HG03196 (cell line): ENCODE measurements around the gene PRRC2C.
"Not testable (repeated sequence)": the region's sequence is repeated elsewhere in the genome, so short reads cannot be mapped to it uniquely, and the experiment has no call there.

Experiments used
- ATAC-seq: cut with Tn5 transposase; IDR thresholded peaks from one replicate; pipeline ENCODE4 v1.9.1; 2021; ENCODE audit not compliant: unreplicated experiment

Gene PRRC2C

DNA sequence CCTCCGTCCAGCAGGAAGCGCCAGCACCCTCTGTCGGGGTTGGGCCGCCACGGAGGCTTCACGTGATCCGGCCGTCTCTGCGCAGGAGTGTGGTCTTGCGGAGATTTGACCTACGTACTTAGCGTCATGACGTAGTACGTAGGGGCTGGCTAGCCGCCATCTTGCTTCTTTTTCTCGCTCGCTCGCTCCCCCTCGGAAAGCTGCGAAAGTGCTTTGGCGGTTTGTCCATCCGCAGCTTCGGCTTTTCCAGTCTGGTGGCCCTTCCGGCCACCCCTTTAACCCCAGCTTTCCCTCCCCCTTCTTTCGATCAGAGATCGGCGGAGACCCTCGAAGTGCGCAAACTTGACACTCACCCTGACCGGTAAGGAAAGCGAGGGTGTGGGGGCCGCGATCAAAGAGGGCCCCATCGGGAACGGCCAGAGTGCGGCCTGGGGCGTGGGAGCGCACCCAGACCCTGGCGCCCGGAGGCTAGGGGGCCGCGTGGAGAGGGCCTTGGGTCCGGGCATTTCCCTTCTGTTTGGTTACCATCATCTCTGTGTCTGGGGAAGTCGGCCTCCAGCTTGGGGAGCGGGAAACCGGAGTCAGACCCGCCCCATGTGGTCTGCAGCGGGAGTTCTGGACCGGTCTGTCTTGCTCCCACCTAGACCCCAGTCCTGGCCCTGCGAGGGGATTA, at the start of gene PRRC2C:
Gene PRRC2C (plus strand): TSS at position 156 of the 673 bp plus-strand sequence. CDS start 26,559 bp downstream, outside the sequence.
- peak; percentile 98 for ATAC-seq

DNA sequence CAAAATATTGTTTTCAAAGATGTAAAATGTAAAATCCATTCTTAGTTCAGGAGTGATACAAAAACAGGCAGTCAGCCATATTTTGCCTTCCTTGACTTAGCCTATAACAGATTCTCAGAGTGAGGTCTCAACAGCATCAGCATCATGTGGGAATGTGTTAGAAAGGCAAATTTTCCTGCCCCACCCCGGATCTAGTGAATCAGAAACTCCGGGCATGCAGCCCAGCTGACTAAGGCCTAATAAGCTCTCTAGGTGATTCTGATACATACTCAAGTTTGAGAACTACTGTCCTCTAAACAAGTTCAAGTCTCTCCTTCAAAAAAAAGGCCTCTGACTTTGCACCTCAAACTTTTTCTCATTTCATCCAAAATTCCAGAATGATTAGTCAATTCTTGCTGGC, 46.9 kb upstream of the PRRC2C start:
- no peak for ATAC-seq

DNA sequence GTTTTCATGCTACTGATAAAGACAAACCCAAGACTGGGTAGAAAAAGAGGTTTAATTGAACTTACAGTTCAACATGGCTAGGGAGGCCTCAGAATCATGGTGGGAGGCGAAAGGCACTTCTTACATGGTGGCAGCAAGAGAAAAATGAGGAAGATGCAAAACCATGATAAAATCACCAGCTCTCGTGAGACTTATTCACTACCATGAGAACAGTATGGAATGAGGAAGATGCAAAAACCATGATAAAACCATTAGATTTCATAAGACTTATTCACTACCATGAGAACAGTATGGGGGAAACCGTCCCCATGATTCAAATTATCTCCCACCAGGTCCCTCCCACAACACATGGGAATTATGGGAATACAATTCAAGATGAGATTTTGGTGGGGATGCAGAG, 45.1 kb upstream of the PRRC2C start:
- not testable (repeated sequence) for ATAC-seq

DNA sequence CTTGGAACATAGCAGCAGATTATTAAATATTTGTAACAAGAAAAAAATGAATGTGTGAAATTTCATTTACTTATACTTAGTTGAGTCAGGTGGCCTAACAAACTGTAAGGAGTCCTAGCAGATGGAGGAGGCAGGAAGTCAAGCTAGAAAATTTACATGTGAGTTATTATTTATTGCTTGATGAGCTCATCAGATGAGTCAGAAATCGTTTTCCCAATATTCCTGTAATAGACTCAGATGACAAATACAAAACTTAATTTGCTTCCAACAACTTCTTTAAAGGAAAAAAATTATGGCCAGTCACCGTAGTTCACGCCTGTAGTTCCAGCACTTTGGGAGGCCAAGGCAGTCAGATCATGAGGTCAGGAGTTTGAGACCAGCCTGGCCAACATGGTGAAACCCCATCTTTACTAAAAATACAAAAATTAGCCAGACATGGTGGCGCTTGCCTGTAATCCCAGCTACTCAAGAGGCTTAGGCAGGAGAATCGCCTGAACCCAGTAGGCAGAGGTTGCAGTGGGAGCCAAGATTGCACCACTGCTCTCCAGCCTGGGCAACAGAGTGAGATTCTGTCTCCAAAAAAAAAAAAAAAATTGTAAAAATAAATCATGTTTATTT, 43.9 kb upstream of the PRRC2C start:
- ATAC-seq, result not testable (repeated sequence)

DNA sequence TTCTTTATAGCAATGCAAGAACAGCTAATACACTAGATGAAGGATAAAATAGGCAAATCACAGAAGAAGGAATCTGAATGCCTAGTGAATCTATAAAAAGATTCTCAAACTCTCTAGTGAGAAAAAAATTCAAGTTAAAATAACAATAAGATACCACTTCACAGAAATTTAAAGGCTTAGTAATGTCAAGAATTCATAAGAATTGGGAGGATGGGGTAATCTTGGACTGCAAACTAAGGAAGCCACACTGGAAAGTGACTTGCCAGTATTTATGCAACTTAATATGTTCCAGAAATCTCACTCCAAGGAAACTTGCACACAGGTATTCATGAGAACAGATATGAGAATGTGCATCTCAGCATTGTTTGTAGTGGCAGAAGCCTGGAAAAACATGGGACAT, 38.9 kb upstream of the PRRC2C start:
- ATAC-seq, result no peak

DNA sequence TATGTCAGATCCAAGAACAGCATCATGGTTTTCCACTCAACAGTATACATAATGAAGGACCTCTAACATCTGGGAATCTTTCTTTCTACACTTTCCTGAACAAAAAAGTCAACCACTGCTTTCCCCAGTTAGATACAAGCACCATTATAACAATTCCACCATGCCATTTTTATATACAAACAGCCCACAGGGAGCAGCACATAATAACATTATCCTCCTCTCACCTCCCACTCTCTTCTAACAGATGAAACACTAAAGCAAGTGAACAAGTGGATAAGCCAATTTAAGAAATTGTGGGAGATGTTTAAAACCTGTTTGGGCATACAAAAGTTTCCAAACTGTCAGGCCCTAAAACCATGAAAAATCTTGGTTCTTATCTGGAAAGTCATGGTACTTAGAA, 29.4 kb upstream of the PRRC2C start:
- ATAC-seq, result no peak

DNA sequence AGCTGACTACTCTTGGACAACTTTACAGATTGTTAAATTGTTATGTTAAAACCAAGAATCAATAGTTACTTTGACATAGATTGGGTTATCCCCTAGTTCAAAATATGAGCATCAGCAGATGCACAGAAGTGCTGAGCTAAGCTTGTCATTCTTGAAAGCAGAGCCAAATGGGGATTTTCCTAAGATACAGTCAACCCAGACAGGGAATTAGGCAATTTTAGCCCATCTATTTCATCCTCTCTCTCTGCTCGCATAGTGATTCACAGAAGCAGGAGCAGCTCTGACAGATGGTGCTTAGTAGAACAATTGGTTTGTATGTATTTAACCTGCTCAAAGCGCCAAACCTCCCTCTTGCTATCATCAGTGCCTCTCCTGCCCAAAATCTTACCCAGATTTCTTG, 27.9 kb upstream of the PRRC2C start:
- ATAC-seq, result no peak

DNA sequence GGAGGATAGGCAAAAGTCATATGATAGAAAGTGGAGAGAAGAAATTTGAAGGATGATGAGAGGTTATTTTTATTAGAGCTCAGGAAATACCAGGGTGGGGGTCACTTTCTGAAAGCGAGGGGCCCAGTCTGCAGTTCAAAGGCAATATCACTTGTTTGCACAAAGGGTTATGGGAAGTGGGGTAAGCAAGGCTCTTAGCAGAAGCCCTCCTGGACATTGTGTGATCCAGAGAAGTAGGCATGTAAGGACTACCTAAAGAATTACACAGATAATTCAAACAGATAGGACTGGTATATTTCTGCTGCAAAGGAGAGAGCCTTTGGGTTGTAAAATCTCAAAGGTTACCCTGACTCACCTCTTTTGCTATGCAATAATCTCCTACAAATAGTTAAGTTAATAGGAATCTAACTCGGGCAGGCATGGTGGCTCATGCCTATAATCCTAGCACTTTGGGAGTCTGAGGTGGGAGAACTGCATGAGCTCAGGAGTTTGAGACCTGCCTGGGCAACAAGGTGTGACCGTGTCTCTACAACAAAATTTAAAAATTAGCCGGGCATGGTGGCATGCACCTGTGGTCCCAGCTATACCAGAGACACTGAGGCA, 25.2 kb upstream of the PRRC2C start:
- ATAC-seq, result no peak

DNA sequence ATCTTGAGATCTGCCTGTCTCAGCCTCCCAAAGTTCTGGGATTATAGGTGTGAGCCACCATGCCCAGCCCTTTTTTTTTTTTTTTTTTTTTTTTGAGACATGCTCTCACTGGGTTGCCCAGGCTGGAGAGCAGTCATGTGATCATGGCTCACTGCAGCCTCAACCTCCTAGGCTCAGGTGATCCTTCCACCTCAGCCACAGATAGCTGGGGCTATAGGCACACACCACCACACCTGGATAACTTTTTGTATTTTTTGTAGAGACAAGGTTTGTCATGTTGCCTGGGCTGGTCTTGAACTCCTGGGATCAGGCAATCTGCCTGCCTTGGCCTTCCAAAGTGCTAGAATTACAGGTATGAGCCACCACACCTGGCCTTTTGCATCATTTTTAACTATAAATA, 17.7 kb upstream of the PRRC2C start:
- no peak for ATAC-seq

DNA sequence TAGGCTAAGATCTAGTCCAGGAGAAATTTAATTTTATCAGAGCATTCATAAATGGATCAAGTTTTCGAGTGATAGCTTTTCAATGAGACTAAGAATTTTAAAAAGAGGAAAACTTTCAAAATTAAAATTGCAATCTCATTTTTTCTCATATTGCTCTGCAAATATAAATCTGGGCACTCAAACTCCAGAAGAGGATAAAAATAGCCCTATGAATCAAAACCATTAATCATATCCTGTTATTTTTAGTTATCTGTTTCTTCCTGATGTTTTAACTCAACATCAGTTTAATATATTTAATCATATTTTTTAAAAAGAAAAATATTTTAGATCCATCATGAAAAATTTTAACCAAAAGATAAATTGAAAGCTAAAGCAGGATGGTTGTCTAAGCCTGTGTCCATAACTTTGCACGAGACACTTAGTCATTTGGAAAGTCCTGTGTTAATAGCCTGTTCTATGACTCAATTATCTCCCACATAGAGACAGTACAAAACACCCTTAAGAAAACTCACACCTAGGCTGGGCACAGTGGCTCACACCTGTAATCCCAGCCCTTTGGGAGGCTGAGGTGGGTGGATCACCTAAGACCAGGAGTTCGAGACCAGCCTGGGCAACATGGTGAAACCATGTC, 17.1 kb upstream of the PRRC2C start:
- ATAC-seq, result peak; percentile 75

DNA sequence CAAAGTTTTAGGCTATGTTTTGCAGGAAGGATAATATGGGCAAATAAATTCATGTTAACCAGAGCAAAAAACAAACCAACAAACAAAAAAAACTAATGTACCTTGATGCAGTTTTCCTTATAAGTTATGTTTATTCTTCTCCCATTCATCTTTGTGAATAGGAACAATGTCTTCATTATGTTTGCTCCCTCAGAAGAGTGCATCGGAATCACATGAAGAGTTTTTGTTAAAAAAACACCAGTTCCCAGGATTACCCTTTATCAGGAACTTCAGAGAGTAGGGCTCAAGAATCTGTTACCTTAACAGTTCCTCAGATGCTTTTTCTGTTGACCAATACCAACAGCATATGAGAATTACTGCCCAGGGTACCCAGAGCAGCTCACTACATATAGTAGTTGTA, 14.6 kb upstream of the PRRC2C start:
- no peak for ATAC-seq

DNA sequence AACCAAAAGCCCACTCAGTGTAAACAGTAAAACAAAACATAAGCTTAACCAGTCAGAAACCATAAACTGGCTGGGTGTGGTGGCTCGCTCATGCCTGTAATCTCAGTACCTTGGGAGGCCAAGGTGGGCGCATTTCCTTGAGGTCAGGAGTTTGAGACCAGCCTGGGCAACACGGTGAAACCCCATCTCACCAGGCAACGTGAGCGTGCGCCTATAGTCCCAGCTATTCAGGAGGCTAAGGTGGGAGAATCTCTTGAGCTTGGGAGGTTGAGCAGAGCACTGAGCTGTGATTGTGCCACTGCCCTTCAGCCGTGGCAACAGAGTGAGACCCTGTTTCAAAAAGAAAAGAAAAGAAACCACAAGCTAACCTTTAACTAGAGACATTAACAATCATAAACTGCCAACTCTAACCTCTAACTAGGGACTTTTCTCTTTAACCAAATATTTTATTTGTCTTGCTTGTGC, 13.1 kb upstream of the PRRC2C start:
- peak; percentile 53 for ATAC-seq

DNA sequence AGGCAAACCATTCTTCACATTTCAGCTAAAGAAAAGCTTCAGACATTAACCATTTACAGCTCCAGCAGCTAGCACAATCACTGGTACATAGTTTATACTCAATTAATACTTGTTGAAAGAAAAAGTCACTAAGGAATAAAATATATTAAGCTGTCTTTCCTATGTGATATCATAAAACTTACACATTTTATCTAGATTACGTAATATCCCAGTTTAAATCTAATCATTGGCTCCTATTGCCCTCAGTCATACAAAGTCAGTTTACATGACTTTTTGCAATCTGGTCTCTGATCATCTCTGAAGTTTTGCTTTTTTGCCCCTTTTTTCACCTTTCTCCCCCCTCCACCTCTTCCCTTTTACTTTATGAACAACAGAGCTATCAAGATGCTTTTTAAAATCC, 8.5 kb upstream of the PRRC2C start:
- no peak for ATAC-seq

DNA sequence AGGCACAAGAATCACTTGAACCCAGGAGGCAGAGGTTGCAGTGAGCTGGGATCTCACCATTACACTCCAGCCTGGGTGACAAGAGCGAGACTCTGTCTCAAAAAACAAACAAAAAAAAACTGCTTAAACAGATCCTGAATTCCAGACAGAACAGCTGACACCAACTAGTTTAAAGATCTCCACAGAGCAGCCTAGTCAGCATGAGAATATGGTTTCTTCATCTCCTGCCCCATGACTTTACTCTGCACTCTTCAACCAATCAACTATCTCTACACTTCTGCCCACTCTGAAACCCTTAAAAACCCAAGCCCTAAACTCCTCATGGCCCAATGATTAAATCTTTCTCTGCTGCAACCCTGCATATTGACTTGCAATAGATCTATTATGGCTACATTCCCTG, 7.5 kb upstream of the PRRC2C start:
- no peak for ATAC-seq

DNA sequence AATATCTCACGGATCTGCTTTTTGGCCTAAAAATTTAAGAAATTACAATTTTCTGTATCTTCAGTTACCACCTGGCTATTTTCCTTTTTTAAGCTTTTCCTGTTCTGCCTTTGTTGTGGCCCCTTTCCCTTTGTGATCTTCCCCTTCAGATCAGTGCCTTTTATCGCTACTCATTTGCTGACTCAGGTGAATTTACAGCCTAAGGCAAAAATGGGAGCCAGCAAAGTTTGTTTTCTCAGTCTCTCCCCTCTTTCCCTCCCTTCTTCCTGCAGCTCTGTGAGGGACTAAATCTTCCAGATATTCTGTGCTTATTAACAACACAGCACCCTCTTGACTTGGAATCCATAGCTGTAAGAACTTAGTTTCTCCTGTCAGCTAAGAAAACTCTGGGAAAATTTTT, 5.3 kb upstream of the PRRC2C start:
- no peak for ATAC-seq

DNA sequence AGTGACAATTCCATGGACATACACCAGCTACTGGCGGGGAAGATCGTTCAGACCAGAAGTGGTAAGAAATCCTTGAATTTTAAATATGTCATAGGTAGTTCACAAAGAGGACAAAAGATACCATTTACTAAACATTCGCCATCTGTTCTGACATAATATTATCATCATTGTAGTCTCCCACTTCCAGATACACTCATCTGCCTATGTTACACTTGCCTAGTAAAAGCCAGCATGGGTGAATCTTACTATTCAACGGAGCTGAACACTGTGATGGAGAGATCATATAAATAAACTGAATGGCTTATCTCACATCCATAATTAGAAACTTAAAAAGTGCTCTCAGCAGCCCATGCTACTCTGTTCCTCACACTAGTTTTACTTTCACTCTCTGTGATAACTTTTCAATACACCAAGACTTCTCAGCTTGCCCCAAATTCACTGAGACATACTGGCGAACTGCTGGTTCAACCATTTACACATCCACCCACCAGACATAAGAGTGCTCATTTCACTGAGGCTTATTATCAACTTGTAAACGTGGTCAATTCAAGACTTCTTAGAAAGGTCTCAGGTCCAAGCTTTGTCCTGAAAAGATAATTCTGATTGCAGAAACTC, 463 bp upstream of the PRRC2C start:
- ATAC-seq, result peak; percentile 43

DNA sequence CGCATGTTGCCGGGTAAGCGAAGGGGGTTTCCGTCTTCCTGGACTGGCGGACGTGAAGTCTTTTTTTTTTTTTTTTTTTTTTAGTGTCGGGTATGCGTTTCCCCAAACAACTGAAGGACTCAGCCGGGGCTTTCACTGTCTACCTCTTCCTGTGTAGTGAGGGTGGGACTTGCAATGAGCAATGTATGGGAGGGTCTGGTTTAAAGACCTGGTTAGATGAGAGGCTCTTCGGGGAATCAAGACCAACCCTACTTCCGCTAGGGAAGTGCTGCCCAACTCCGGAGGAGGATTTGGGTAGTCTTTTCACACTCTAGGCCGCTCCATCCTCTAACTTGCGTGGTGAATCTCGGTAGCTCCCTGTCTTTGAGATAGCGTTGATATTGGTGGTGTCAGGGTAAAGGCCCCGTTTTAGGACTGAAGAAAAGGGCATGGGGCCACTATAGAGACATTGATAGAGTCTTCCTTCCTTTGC, 754 bp downstream of the PRRC2C start:
- ATAC-seq, result peak; percentile 46

DNA sequence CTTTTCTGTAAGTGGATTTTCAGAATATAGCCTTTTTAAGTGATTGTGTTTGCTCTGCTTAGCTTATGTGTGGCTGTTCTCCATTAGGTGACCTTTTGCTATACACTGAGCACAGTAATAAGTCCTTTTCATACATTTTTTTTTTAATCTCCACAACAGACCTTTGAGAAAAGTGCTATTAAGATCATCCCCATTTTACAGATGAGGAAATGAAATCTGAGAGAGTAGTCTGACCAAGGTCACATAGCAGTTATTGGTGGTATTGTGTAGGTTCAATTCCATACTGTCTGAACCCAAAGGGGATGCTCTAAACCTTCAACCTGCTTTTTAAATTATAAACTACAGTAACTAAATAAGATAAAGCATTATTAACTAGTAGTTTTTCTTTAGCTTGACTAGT, 1.7 kb downstream of the PRRC2C start:
- no peak for ATAC-seq

DNA sequence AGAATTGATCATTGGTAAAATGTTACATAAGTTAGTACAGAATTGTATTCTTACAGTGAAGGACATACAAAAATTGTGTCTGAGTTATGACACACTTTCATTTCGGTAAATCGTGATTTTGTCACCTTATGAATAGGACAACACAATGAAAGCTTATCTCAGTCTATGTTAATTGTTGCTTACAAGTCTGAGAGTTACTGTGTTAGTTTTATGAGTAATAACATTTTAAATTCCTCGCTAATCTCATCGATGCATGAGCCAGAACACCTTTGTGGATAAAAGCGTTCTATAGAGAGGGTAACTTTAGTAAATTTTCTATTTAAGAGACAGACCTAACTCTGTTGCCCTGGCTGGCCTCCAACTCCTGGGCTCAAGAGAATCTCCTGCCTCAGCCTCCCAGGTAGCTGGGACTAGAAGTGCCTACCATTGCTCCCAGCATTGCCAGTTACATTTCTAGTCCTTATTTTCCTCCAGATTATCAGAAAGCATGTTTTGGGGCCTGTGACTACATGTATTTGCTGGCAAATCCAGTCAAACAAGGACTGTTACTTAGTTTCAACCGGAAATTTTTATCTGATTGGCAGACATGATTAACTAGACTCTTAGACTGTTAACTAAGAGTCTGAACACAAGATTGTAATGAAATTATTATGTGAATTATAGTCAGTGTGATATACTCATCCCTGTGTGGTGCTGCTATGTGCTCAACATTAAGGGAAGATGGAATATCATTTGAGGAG, 3.0 kb downstream of the PRRC2C start:
- no peak for ATAC-seq

DNA sequence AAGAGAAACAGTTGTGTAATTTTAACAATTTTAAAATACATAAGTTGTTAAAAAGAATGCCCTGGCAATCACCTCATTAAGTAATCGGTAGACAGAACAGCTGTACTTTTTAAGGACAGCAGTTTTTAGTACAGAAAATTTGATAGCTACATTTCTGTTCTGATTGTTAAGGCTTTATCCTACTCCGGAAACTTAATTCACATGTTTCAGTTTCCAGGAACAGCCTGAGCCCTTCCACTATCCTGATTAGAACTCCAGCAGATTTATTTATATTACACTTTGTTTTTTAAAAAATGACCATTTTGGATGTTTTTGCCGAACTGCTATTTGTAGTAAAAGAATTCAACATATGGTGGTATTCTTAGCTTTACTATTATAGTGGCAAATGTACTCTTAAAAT, 8.7 kb downstream of the PRRC2C start:
- ATAC-seq, result no peak

DNA sequence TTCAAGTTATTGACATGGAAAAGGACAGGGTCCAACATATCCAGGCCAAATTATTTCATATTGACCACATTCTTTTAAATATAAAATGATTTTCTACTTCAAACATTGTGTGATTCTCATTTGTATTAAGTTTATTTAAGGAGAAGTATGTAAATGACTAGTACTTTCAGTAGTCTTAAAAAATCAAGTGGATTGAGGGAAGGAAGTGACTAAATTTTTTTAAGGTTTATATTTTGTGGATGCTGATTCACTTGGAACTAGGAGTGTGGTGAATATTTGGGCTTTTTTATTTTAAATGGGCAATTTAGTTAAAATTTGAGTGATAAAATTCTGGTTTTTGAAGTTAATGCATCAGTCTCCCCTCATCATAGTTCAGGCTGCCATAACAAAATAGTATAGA, 10.1 kb downstream of the PRRC2C start:
- ATAC-seq, result no peak
